ENCODE measurements around the gene IGLL1.
"Not testable (repeated sequence)": the region's sequence is repeated elsewhere in the genome, so short reads cannot be mapped to it uniquely, and the experiment has no call there.

Gene IGLL1

DNA sequence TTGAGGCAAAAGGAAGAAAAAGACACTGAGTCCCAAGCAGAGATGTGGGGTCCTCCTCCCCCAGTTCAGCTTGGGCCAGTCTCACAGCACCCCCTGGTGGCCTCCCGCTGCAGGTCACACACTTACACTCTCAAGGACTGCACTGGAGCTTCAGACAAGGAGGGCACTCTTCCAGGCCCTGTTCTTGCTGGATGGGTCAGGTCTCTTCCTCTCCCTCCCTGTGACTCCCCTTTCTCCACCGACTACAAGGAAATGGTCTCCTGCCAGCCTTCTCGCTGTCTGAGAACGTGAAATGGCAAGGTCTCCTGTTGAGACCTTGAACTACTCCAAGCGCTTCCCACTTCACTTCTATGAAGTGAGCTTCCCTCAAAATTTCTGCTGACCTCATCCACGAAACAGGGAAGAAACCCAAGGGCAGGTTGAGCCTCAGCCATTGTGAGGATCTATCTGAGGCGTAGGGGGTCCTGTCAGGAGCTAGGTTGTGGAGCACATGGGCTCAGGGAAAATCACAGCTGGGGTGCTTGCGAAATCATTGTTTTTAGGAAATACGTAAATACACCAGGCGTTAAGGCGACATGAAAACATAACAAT lies 11.2 kb upstream of the IGLL1 start:
- peak; percentile 26 for DNase-seq

DNA sequence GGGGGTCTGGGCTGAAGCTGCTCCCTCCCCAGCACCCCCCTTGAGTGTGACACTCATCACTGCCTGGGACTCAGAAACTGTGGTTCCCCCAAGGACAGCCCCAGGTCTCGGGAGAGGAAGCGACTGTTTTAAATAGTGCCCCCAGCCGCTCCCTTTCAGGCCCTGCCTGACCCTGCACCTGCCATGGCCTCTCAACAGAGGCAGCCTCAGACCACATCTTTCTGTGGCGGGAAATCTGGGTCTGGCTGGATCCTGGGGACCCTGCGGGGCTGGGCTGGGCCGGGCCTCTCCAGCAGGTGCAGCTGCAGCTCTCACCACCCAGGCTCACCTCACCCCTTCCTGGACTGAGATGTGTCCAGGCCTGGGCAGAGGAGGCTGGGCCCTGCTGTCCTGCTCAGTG lies 3.7 kb upstream of the IGLL1 start:
- DNase-seq, result no peak

DNA sequence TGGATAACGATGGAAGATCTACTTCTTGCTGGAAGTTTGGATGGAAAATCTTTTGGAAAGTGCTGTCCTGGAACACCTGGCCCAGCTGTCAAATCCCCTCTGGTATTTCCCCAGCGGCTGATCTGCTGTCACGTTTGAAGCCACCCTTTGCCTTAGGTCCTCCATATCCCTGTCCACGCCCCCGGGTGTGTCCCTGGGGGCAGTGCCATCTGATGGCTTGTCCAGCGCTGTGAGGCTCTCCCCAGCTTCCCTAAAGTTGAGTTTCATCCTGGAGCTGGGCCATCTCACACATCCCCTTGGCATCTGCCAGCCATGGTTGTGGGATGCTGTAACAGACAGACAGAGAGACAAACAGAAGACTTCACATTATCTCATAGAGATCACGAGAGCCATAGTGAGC lies 3.1 kb upstream of the IGLL1 start:
- DNase-seq, result no peak

DNA sequence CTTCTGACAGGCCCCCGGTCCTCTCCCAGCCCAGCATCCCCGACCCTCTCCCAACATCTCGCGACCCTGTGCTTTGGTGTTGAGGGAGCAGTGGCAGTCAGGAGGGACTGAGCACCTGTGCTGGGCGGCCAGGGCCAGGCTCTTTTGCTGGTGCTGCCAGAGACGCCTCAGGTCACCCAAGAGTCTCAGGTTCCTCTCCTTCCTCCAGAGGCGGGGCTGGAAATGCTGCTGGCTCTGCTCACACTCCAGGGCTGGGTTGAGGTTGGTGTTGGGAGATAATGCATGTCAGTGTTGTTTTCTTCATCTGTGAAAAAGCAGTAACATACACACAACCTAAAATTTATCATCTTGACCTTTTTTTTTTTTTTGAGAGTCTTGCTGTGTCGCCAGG lies 1.2 kb upstream of the IGLL1 start:
- DNase-seq, result no peak

DNA sequence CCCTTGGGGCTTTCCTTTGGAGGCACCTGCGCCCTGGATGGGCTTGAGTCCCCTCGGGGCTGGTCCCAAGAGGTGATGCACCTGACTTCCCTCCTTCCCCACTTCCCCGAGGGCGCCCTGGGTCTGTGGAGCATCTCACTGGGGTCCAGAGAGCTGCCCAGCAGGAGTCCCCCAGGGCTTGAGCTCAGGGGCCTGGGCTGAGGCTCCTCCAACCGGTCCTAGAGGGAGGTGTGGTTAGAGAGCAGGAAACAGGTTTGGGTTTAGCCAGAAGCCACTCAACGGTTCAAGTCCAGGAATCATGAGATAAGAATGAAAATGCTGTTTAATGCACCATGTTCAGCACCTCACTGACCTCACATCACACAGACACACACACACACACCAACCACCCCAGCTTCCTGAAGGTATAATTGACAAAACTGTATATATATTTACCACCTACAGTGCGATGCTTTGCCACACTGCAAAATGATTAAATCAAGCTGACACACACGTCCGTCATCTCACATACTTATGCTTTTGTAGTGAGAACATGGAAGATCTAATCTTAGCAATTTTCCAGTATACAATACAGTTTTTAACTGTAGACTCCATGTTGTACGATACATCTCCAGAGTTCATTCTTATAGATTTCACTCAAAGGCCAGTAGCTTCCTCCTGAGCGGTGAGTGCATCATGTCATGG lies 628 bp upstream of the IGLL1 start:
- DNase-seq, result no peak

DNA sequence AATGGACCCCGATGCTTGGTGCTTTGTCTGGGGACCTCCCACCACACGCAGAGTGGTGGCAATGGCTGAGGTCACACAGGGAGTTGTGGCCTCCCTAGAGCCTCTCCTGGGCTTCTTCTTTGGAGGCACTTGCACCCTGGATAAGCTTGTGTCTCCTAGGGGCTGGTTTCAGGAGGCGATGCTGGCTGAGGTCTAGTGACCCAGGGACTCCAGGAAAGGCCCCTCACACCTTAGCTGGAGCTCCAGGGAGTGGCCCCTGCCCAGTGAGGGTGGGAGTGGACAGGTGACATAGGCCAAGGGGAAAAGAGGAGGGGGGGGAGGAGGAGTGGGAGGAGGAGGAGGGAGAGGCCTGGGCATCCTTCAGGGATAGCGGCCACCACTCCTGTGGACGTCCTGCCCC lies 810 bp downstream of the IGLL1 start:
- no peak for DNase-seq

DNA sequence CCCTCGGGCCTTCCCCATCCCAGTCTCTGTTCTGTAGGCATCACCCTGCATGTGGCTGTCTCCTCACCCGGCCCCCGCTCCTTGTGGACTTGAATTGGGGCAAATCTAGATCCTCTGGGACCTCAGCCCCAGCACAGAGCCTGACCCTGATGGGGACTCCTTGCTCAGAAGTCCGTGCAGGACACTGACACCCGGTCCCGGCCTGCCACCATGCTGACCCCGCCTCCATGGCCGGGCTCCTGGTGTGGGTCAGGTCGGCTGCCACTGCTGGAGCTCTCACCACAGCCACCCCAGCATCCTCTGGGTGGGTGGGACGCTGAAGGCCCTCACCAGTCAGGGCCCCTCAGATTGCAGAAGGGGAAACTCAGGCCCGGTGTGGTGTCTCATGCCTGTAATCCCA lies 1.8 kb downstream of the IGLL1 start:
- DNase-seq, result no peak

DNA sequence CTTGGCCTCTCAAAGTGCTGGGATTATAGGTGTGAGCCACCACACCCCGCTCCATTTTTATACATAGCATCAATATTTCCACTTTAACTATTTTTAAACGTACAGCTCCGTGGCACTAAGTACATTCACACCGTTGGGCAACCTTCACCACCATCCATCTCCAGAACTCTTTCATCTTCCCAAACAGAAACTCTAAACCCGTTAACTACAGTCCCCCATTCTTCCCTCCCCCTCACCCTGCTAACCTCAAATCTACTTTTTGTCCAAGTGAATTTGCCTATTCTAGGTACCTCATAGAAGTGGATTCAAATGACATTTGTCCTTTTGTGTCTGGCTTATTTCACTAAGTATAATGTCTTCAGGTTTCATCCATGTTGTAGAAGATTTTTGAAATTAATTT lies 3.4 kb downstream of the IGLL1 start:
- no peak for DNase-seq

DNA sequence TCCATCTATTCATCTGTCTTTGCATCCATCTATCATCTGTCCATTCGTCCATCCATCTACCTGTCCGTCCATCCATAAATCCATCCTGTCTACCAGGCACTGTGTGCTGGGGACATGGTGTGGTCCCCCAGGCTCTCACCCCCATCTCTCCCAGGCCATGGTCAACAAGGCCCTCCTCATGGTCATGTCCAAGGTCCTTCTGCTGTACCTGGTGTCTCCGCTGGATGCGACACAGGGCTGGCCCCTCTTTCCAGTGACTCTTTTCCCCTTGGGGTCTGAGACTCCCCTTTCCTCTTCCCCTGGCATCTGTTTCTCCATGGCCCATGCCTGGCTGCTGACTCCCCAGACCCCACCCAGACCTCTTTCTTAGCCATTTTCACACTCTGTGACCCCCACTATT lies 4.5 kb downstream of the IGLL1 start:
- no peak for DNase-seq

DNA sequence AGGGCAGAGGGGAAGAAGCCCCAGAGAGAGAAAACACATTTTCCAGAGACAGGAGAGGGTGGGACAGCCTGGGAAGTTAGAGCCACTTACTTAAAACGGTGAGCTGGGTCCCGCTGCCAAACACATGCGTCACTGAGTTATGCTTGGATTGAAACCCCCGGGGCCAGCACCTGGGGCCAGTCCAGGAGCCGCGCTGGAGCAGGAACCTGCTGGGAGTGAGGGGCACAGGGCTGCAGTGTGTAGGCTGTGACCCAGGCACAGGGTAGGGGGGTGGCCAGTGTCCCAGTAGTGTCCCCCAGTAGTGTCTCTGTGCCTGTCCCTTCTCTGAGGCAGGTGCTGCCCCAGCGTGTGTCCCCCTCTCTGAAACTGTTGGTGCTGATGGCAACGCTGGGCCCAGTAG lies 5.2 kb downstream of the IGLL1 start:
- no peak for DNase-seq

DNA sequence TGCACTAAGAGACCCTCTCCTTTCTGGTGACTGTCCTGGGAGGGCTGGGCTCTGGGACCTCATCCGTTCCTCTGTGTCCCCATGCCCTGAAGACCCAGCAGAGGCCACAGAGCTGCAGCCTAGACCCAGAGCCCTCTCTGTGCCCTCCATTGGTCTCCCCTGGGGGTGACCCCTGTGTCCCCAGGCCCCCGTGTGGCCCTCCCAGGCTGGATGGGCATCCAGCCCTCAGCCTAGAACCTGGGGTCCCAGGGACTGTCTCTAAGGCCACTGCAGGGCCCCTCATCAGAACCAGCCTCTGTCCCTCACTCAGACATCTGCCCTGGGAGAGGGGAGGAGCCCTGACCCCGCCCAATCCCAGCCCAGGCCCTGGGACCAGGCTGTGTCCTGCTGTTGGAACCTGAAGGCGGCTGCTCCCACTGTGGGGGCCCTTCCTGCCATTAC lies 5.7 kb downstream of the IGLL1 start:
- DNase-seq, result no peak

DNA sequence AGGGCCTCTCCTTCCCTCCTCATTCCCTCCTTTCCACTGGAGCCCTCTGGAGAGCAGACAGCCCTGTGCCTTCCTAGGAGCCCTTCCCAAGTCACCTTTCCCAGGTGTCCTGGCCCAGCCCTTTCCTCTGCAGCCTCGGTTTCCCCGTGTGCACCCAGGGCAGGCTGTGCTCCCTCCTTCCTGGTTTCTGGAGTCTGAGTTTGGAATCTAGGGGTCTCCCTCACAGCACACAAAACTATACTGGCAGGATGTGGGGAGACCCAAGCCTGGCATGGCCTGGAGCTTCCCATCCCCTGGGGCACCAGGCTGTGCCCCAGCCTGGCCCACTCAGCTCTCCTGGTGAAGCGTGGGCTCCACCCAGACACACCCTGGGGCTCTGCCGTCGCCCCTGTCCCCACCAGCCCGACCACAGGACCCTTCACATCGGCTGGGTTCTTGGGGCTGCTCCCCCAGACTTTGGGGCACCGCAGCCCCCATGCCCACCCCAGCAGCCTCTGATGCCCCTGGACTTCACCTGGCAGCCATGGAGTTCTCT lies 6.3 kb downstream of the IGLL1 start:
- DNase-seq, result not testable (repeated sequence)

DNA sequence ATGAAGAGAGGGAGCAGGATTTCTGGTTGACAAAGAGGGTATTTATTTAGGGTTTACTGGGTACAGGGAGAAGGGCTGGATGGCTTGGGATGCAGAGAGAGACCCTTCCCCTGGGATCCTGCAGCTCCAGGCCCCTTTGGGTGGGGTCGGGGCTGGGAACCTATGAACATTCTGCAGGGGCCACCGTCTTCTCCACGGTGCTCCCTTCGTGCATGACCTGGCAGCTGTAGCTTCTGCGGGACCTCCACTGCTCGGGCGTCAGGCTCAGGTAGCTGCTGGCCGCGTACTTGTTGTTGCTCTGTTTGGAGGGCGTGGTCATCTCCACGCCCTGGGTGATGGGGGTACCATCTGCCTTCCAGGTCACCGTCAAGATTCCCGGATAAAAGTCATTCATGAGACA lies 7.0 kb downstream of the IGLL1 start:
- not testable (repeated sequence) for DNase-seq

DNA sequence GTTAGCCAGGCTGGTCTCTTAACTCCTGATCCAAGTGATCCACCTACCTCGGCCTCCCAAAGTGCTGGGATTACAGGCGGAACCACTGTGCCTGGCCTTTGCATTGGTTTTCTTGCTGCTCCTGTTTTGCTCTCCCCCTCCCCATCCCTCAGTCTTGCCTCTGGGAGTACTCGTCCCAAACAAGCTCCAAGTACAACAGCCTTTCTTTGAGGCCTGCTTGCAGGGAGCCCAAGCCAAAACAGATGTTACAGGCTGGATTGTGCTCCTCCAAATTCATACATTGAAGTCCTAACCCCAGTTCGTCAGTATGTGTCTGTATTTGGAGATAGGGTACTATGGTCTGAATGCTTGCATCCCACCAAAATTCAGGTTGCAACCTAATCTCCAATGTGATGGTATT lies 8.6 kb downstream of the IGLL1 start:
- no peak for DNase-seq

DNA sequence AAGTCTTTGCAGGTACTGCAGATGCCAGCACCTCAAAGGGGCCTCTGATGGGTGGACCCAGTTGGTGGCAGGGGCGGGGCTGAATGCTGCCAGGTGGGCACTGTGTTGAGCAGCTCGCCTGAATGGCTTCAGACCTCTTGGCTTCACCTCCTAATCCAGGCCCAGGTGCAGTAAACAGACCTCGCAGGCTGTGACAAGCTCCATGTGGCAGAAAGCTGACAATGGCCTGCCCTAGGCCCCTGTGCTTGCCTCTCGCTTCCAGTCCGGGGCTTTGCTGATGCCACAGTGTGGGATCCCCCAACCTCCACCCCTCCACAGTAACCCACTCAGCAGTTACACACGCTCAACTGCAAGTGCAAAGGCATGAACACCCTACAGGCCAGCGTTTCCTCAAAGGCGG lies 9.4 kb downstream of the IGLL1 start:
- no peak for DNase-seq

DNA sequence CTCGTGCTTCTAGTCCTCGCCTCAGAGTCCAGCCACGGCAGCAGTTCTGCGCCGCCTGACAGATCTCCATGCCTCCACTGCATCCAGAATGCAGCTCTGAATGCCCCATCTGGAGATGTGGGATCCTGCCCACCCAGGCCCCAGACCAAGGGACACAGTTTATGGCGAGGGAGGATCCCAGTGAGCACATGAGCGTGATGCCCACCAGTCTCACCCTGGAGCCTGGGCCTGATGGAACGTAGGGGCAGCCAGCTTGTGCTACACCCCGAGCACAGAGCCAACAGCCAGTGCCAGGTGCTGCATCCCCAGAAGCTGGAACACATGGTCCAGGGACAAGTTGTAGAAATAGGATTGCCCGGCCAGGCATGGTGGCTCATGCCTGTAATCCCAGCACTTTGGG lies 10.4 kb downstream of the IGLL1 start:
- no peak for DNase-seq

DNA sequence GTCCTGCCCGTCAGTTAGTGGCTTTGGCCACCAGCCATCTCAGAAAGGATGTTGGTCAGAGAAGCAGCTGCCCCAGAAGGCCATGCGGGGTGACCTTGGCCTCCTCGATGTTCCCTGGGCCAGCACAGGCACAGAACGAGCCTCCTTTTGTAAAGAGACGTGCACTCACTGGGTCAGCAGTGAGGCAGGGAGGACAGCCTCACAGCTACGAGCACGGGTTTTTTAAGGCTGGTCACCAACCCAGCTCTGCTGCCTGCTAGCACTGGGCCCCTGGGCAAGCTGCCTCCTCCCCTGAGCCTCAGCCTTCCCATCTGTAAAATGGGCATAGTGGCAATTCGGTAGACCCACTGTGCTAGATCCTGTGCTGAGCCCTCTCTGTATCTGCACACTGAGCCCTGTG lies 10.8 kb downstream of the IGLL1 start:
- no peak for DNase-seq

DNA sequence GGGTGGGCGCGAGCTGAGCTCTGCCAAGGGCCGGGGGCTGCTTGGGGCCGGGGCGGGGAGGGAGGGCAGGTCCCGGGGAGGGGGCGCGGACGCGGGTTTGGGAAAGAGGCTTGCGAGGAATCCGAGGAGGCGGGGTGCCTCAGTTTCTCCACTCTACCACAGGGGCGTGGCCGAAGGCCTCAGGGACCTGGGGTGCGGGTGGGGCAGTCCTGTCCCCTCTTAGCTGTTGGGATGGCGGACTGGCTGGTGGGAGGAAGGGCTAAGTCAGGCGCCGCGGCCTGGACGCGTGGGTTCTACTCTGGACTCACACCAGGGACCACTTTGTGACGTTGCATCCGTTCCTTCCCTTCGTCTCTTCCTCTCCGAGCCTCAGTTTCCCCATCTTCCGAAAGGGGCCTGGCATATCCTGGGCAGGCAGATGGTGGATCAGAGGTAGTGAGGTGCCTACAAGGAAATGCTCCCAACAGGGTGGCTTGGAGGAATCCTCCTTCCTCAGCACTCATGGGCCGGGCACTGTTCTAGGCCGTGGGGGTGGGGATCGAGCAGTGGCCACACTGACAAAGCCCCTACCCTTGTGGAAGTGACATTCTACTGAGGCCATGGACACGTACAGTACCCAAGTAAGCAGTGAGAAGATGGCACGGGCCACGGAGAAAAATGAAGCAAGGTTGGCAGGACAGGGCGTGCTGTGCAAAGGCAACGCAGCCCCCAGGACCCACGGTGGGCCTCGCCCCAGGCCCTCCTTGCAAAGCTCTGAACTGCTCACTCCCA lies 13.2 kb downstream of the IGLL1 start:
- DNase-seq, result no peak

DNA sequence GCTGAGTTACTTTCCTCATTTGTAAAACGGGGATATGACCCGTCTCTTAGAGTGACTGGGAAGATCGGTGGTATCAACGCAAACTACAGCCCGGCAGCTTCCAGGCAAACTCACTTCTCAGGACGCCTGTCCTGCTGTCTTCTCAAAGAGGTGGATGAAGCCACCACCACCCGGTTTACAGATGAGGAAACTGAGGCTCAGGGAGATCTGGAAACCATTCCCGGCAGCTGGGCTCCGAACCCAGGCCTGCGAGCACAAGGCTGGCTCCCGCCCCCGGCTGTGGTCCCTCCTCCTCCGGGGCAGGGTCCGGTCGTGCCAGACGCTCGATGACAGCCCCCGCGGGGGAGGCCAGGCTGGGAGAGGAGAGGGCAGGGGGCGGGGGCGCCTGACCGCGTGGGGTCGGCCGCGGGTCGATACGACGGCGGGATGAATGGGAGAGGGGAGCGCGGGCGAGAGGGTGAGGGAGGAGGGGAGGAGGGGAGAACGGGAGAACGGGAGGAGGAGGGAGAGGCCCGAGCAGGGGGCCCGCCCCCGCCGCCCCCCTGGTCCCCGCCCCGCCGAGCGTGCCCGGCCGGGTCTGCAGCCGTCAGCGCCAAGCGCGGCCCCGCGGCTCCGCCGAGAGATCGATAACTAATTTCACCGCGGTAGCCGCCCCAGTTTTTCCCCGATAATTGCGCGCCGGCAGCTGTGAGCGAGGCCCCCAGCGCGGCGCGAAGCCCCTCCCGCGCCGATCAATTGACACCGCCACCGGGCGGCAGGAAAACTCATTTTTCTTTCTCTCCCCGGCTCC lies 14.0 kb downstream of the IGLL1 start:
- peak; percentile 68 for DNase-seq

DNA sequence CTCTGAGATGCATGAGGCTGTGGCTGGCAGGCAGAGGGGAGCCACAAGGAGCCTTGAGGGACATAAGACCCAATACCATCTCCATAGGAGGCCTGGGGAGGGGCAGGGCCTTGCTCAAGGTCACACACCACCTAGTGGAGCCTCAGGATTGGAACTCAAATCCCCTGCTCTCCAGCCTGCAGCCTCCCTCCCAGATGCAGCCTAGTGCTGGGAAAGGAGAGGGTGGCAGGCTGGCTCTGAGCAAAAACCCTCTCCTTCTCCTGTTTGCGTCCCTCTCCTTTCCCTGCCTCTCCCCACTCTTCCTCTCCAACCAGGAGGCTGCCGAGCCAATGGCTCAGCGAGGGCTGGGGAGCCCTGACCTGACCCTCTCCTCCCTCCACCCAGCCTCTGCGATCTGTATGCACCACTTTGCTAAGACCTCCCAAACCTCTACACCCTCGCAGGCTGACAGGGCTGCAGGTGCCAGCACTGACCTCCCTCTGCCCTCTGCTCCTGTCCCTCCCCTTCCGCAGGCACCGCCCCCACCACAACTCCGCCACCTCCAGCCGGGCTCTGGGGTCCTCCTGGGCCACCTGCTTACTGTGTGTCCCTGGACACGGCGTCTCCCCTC lies 14.7 kb downstream of the IGLL1 start:
- peak; percentile 55 for DNase-seq

DNA sequence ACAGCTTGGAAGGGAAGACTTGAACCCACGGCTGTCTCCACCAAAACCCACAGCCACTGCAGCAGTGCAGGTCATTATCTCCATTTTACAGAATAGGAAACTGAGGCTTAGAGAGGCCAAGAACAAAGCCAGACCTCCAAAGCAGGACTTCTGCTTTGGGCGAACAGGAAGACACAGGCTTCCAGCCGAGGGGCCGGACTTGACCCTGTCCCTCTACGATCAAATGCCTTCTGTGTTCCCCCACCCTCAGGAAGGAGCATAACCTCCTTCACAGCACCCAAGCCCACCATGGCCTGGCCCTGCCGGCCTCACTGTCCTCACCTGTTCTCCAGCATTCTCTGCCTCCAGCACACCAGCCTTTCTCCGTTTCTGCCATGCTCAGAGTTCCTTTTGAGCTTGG lies 15.8 kb downstream of the IGLL1 start:
- no peak for DNase-seq

DNA sequence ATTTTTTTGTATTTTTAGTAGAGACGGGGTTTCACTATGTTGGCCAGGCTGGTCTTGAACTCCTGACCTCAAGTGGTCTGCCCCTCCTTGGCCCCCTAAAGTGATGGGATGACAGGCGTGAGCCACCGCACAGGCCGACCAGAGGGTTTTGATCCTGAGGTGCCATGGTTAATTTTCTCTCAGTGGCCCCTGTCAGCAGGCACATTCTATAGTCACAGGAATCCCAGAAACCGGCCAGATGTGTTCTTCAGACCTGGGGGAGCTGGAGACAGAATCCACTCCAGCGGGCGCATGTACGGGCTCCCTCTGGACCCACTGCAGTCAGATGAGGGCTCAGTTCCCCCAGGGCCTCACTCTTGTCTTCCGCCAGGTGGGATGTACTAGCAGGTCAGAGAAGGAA lies 17.0 kb downstream of the IGLL1 start:
- no peak for DNase-seq

DNA sequence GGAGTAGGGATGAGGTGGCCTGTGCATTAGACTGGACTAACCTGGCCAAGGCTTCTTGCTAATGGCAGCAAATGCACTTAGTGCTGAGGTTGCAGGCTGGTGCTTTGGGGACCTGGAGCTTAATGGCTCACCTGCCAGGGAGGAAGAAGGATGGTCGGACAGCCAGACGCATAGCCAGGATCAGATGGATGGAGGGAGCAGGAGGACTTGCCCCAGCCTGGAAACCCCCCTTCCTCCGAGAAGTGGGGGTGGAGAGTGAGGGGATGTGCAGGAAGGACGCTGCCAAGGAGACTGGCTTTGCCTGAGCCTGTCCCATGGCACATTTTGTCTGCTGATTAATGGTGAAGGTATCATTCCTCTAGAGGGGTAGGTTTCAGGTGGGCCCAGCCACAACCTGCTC lies 17.9 kb downstream of the IGLL1 start:
- no peak for DNase-seq

All from NCI-H146 (cell line).